Measurements from ENCODE around the gene NPEPL1.

Gene NPEPL1

GRCh38 chr20:58658760-58659159 is 33.8 kb upstream of the NPEPL1 start:
- DNase-seq = no peak

GRCh38 chr20:58659841-58660240 is 32.8 kb upstream of the NPEPL1 start:
- peak; percentile 48 for DNase-seq

GRCh38 chr20:58660855-58661597 is 31.6 kb upstream of the NPEPL1 start:
- DNase-seq = peak; percentile 23

- no peak for DNase-seq
Observed at GRCh38 chr20:58661598-58662473, 30.8 kb upstream of the NPEPL1 start.

- no peak for DNase-seq
Observed at GRCh38 chr20:58664331-58664730, 28.3 kb upstream of the NPEPL1 start.

- no peak for DNase-seq
Observed at GRCh38 chr20:58664883-58665282, 27.7 kb upstream of the NPEPL1 start.

- no peak for DNase-seq
Observed at GRCh38 chr20:58665606-58666005, 27.0 kb upstream of the NPEPL1 start.

GRCh38 chr20:58666702-58667101 is 25.9 kb upstream of the NPEPL1 start:
- DNase-seq = no peak

- no peak for DNase-seq
Observed at GRCh38 chr20:58667975-58668374, 24.6 kb upstream of the NPEPL1 start.

- no peak for DNase-seq
Observed at GRCh38 chr20:58668901-58669286, 23.7 kb upstream of the NPEPL1 start.

GRCh38 chr20:58669287-58670006 is 23.2 kb upstream of the NPEPL1 start:
- no peak for DNase-seq

GRCh38 chr20:58670102-58670501 is 22.5 kb upstream of the NPEPL1 start:
- no peak for DNase-seq

GRCh38 chr20:58670659-58671058 is 21.9 kb upstream of the NPEPL1 start:
- no peak for DNase-seq

GRCh38 chr20:58673119-58673518 is 19.5 kb upstream of the NPEPL1 start:
- no peak for DNase-seq

GRCh38 chr20:58675146-58675584 is 17.4 kb upstream of the NPEPL1 start:
- DNase-seq = no peak

GRCh38 chr20:58675641-58676040 is 17.0 kb upstream of the NPEPL1 start:
- no peak for DNase-seq

GRCh38 chr20:58676161-58676560 is 16.4 kb upstream of the NPEPL1 start:
- DNase-seq = no peak

GRCh38 chr20:58677079-58677604 is 15.5 kb upstream of the NPEPL1 start:
- no peak for DNase-seq

- no peak for DNase-seq
Observed at GRCh38 chr20:58677808-58678207, 14.8 kb upstream of the NPEPL1 start.

GRCh38 chr20:58678806-58679205 is 13.8 kb upstream of the NPEPL1 start:
- no peak for DNase-seq

GRCh38 chr20:58682656-58683531 is 9.7 kb upstream of the NPEPL1 start:
- no peak for DNase-seq

GRCh38 chr20:58684291-58684690 is 8.3 kb upstream of the NPEPL1 start:
- DNase-seq = no peak

All from activated CD4-positive, alpha-beta T cell treated with anti-CD3 and anti-CD28 coated beads, Interleukin-10, Interleukin-2, amounts not matched to agents 100 ng/mL and 50 ng/mL, durations not matched to agents 16 hours and 8 hours (primary cell).